Activated CD8-positive, alpha-beta memory T cell treated with anti-CD3 and anti-CD28 coated beads for 36 hours (primary cell): ENCODE results near the gene PDIA4. TPM values are rescaled to one million over a fixed set of nuclear protein-coding genes. Genes with fewer than 3 reads are reported as not detected.

ENCODE experiments used
- CTCF ChIA-PET: fragments of 350-600 bp; sonication (Branson Sonifier 250); formaldehyde crosslinking; loops from one replicate; lab custom pipeline; 2021; ENCODE audit warnings: antibody characterized with exemption; lab: Charles Lee
- POLR2A ChIA-PET: fragments of 350-600 bp; sonication (Branson Sonifier 250); formaldehyde crosslinking; loops from one replicate; lab custom pipeline; 2021; ENCODE audit warnings: antibody characterized with exemption; lab: Charles Lee
- total RNA-seq, 2 experiments: library from RNA; stranded (reverse); gene quantifications; one replicate each; pipeline ENCODE4 v1.2.3, GENCODE V29; 2021

The PDIA4 gene
- total RNA-seq, 2 experiments from 2014 or later = 97.8 to 99.4 TPM

DNA sequence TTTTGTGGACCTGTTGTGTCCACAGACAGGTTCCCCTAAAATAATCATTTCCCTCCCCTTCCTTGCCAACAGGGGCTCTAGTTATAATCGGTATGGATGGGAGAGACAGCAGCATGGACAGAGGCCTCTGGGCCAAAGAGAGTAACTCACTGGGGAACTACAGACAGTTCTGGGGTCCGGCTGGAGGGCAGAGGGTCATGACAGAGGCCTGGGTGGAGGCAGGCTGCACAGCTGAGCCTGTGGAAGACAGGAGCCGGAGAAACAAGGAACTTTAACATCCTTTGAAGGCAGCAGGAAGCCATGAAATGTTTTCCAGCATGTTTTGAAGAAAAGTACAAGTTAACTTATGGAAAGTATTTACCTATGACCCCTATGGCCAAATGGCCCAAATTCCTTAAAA, 68.6 kb downstream of the PDIA4 start:
- ChIA-PET CTCF (interaction anchor here (1.0 kb wide), 1 partner anchor 17 kb away, joined by 3 read pairs; no protein-coding TSS in a partner anchor), POLR2A (no interaction called here)

DNA sequence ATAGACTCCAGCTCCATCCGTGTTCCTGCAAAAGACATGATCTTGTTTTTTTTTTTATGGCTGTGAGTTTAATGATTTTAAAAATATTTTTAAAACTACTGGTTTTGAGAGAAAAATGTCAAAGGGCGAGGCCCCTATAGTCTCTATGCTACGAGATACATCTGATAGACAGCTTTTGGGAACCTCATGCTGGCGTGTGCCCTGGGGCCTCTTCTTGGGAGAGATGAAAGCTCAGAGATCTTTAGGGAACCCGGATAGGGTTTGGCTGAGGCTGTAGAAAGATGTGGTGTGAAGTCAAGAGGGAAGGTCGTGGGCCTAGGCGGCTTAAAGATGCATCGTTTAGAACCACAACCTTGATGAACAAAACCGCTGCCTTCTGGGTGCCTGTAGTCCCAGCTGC, 70.2 kb downstream of the PDIA4 start:
- CTCF ChIA-PET = interaction anchor here (2.5 kb wide), 1 partner anchor 8 kb away, joined by 8 read pairs; no protein-coding TSS in a partner anchor
- POLR2A ChIA-PET = no interaction called here

DNA sequence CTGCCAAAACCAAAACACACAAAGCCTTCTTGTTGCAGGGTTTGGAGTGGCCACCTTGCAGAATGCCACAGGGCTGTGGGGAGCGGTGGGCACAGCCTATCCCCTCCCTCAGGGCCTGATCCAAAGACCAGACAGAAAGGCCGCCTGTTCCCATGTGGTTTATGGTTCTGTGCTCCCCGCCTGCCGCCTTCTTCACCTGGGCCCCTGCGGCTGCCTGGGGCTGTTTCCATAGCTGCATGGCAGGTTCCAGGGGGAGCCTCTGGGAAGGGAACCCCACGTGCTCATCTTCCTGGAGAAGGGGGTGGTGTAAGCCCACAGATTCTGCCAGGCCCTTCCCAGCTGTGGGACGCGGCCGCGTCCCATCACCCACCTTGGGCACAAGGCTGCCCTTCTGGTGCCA, 73.5 kb downstream of the PDIA4 start:
- POLR2A ChIA-PET = no interaction called here
- CTCF ChIA-PET = interaction anchor here (1.0 kb wide), 1 partner anchor 9 kb away, joined by 3 read pairs; no protein-coding TSS in a partner anchor

DNA sequence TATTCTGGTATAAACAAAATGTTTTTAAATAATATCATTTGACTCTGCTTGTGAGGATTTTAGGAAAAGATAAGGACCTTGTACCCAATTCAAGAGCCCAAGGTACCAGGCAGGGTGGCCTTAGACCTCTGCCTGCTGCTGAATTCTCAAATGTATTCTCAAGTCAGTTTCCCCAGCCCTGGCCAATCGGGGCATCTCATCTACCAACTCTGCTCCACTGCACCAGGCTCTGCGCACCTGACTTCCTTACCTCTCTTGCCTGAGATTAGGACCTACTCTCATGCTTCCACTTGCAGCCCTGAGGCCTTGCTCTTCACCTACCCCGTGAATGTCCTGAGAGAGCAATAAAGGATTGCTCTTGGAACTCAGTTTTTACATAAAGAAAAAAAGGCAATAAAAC, 74.6 kb downstream of the PDIA4 start:
- ChIA-PET CTCF (no interaction called here), POLR2A (no interaction called here)

Other genes with a start within 250 kb of the PDIA4 start
- 100 to 1,000 TPM; 105 to 106 TPM for gene EZH2, start 144.2 kb downstream of the PDIA4 start, total RNA-seq
- 1 to 10 TPM; 7.3 to 7.5 TPM for gene ZNF786, start 62.2 kb upstream of the PDIA4 start, total RNA-seq
- 1 to 10 TPM in 1 of 2 experiments, under 1 TPM in 1; 0.99 to 1.4 TPM for gene ZNF425, start 97.8 kb upstream of the PDIA4 start, total RNA-seq
- gene ZNF398, start 118.9 kb upstream of the PDIA4 start, total RNA-seq = 10 to 100 TPM; 12.5 to 13.1 TPM
- 10 to 100 TPM; 31.8 to 35.8 TPM for gene ZNF282, start 167.0 kb upstream of the PDIA4 start, total RNA-seq
- gene ZNF212, start 211.1 kb upstream of the PDIA4 start, total RNA-seq = 10 to 100 TPM; 14.0 to 14.9 TPM
- gene ZNF783, start 233.7 kb upstream of the PDIA4 start, total RNA-seq = 10 to 100 TPM; 18.7 to 20.3 TPM